GM19324 (cell line): ENCODE data around the gene SERPINA3.
"Not testable (repeated sequence)": the region's sequence is repeated elsewhere in the genome, so short reads cannot be mapped to it uniquely, and the experiment has no call there.

ENCODE experiments used
- ATAC-seq: cut with Tn5 transposase; IDR thresholded peaks from one replicate; pipeline ENCODE4 v1.9.1; 2021; ENCODE audit warnings: mild to moderate bottlenecking, moderate library complexity; ENCODE audit not compliant: unreplicated experiment, low FRiP score

The SERPINA3 gene

DNA sequence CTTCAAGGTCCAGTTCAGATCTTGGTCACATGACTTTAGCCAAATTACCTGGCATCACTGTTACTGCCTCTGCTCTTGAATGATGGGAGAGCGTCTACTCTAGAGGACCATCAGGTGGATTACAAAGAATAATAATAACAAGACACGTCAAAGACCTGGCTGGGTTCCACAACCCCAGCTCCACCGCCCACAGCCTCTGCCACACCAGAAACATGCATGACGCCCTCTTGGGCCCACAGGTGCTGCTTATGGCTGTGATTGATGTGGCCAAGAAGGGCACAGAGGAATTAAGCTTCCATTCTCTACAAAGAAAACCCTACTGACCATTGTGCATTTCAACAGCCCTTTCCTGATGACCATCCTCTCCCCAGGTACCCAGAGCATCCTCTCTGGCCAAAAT, 18.2 kb downstream of the SERPINA3 start:
- no peak for ATAC-seq

DNA sequence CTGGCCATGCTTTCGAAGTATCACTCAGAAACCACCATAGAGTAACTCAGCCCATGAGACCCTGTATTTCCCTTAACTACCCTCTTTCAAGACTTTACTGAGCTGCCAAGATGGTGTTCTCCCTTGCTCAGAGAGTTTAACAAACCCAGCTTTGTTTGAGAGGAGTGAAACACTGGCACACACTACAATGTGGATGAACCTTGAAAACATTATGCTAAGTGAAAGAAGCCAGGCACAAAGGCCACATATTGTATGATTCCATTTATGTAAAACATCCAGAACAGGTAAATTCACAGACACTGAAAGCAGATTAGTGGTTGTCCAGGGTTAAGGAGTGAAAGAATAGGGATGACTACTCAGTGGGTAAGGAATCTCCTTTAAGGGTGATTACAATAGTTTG, 18.9 kb downstream of the SERPINA3 start:
- no peak for ATAC-seq

DNA sequence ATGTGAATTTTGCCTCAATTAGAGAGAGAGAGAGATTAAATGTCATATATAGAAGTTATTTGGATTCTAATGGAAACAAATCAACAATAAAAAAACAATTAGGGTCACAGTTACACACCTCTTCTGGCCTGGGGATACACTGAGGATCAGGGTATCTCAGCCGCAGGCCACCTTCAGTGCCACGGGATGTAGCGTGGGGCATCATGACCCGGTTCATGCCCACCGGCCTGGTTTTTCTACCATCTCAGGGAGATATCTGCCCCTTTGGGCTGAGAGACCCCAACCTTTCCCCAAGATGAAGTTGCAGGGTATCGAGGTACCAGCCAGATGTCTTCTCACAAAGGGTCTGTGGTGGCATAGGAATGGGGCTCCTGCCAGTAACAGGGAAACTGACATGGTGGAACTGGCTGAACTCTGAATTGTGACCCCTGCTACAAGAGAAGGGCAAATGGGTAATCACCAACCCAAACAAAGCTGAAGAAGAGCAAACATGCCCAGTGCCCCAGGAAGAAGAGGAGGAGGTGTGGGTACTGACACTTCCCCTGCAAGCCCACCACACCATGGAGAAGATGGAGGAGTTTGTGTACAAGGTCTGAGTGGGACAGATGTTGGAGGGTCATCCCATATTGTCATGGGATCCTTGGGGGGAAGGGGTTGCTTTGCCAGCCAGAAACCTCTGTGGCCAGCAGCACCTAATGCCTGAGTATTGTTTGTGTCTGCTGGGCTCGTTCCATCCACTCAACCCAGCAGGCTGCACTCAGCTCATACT, 19.5 kb downstream of the SERPINA3 start:
- no peak for ATAC-seq

DNA sequence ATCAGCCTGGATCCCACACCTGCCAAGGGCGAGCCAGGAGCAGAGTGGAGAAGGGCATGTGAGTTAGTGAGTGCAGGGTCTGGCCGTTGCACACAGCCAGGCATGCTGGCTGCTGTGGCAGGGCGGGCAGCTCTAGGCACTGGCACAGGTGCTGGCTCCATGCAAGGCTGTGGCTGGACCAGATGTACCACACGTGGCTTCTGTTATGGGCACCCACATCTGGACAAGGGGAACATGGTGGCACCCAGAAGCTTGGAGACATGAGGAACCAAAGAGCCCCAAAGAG, 20.1 kb downstream of the SERPINA3 start:
- ATAC-seq, result no peak

DNA sequence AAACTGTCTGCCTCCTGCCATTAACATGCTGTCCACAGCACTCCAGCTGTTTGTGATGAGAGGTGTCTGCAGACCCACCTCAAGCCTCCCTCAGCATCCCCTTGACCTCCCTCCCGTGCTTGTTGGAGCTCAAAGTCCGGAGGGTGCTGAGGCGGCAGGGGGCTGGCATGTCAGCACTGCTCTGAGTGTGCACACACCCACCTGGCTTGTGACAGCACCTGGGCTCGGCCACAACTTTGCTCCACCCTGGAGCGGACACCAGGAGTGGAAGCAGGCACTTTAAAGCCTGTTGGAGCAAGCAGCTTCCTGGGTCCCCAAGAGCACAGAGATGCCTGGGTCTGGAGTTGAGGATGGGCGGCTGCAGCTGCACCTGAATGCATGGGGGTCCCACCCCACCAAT, 20.9 kb downstream of the SERPINA3 start:
- ATAC-seq, result no peak

DNA sequence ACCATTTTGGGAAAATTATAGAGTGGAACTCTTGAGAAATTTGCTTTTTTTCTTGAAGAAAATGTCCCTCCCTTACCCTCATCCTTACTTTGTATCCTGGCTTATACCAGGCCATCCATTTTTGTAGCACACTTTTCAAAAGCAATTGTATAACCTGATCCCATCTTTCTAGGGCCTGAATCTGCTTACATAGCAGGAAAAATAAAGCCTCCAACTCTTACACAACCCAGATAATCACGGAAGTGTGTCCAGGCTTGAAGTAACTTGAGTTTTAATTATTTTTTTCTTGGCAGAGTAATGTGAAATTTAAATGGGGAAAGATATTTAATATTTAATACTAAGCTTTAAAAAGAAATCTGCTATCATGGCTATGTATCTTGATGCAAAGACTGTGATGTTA, 23.0 kb downstream of the SERPINA3 start:
- no peak for ATAC-seq

DNA sequence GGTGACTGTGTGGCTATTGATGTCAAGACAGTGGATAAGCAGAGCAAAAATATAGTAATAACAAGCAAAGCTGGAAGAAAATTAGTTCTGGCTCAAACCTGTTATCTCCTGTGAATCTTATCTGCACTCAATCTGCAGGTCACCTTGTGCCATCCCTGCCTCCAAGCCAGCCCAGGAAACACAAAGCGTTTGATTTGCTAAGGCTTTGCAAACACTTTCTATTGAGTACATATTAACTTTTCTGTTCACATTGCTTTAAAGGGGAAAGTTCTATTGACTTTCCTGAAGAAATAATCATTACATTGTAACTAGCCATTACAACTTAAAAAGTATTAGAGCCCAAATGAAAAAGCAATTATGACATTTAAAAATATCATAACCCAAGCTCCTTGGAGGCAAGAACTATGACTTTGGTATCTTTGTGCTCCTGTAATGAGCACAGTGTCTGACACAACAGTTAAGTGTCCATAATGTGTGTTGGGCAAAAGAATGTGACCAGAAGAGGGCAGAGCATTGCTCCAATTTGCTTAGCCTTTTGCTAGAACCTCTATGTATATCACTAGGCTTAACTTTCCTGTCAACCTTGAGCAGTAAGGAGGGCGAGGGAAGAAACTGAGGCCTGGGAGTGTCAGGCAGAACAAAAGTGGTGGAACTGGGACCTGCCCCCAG, 24.7 kb downstream of the SERPINA3 start:
- ATAC-seq, result no peak

DNA sequence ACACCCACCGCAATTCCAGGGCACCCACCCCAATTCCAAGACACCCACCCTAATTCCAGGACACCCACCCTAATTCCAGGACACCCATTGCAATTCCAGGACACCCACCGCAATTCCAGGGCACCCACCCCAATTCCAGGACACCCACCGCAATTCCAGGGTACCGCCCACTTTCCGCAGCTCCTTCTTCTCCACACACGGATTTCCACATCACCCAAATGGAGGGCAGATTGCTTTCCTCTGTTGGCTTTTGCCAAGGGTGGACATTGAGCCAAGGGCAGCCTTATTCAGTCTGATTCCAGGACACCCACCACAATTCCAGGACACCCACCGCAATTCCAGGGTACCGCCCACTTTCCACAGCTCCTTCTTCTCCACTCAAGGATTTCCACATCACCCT, 25.6 kb downstream of the SERPINA3 start:
- not testable (repeated sequence) for ATAC-seq

DNA sequence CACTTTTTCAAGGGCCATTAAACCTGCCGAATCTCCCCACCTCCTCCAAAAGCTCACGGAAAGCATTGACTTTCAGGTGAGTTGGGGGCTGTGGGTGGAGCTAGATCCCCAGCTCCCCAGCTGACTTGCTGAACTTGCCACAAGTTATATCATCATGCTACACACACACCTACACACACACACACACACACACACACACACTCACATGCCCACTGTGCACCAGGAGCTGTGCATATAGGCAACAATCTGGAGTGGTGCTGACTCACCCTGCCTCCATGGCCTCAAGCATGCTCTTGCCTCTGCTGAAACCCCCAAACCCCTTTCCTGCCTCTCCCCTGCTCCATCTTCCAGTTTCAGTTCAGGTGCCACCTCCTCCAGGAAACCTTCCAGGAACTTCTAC, 26.1 kb downstream of the SERPINA3 start:
- ATAC-seq, result no peak

DNA sequence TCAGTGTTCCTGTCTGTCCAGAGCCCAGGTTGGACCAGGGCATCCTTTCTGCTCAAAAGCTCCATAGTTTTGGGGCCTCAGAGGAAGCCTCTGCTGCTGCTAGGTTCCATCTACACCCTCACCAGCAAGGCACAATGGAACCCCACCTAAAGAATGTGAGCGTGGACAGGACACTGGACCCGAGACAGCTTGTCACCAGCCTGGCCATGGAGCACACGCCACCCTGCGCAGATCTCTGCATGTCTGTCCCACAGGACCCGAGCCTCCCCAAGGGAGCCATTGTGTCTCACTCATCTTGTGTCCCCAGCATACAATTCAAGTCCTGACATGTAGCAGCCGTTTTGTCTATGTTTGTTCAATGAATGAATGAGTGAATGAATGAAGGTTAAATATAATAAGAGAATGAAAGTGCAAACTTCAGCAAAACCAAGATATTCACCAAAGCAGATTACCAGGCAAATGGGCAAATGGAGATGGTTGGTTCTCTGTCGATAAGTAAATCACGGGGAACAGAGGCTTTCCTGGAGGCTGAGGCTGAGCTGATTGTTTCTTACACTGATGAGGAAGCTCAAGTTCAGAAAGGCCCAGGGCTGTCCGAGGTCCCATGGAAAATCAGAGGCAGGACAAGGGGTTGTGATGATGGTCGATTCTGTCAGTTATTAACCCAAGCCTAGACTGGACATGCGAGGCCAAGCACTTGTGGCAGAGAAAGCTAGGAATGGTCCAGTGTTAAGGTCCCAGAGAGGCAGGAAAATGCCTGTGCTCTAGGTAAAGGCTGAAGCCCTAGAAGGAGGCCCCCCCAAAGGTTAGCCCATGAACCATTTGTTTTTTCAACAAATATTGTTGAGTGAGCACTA, 27.0 kb downstream of the SERPINA3 start:
- no peak for ATAC-seq

DNA sequence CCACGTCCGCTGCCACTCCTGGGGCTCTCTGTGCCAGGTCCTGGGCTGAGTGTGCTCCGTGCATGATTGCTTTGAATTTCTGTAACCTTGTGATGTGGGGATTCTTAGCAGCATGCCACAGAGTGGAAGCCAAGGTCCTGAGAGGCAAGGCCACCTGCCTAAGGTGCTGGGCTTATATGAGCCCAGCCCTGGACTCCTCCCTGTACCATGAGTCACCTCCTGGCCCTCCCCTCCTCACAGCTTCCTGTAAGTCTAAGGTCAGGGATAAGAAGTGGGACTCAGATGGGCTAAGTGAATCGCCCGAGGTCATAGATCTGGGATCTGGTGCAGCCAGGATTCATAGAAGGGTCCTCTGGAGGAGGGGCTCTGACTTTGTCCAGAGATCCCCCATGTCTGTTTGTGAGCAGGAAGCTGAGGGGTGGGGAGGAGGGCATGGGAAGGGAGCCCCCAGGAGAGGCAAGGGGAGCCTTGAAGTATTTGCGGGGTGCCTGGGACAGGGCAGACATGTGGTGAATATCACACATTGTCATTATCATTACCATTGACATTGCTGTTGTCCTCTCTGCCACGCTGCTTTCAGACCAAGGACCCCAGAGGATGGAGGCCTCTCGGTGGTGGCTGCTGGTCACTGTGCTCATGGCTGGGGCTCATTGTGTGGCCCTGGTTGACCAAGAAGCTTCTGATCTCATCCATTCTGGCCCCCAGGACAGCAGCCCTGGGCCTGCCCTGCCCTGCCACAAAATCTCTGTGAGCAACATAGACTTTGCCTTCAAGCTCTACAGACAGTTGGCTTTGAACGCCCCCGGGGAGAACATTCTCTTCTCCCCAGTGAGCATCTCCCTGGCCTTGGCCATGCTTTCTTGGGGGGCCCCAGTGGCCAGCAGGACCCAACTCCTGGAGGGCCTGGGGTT, 28.8 kb downstream of the SERPINA3 start:
- no peak for ATAC-seq

DNA sequence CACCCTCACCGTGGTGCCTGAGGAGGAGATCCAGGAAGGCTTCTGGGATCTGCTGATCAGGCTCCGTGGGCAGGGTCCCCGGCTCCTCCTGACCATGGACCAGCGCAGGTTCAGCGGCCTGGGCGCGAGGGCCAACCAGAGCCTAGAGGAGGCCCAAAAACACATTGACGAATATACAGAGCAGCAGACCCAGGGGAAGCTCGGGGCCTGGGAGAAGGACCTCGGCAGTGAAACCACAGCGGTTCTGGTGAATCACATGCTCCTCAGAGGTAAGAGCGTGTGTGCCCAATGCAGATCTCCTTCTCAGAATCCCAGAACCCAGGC, 29.4 kb downstream of the SERPINA3 start:
- no peak for ATAC-seq

DNA sequence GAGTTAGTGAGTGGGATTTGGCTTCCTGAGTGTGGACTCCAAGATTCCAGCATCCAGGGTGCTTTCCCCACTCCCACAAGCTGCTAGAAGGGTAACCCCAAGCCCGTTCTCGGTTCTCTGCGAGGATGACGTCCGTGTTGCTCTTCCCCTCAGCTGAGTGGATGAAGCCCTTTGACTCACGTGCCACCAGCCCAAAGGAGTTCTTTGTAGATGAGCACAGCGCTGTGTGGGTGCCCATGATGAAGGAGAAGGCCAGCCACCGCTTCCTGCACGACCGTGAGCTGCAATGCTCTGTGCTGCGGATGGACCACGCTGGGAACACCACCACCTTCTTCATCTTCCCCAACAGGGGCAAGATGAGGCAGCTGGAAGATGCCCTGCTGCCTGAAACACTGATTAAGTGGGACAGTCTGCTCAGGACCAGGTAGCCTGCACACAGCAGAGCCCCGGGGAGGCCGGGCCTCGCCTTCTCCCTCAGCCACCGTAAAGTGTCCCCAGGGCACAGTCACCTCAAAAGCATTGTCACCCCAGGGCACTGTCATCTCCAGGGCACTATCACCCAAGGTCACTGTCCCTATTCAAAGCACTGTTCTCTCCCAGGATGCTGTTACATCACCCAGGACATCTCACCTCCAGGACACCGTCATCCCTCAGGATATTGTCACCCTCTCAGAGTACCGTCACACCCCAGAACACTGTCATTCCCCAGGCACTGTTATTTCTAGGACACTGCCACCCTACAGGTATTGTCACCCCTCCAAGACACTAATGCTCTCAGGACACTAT, 31.3 kb downstream of the SERPINA3 start:
- ATAC-seq, result no peak

DNA sequence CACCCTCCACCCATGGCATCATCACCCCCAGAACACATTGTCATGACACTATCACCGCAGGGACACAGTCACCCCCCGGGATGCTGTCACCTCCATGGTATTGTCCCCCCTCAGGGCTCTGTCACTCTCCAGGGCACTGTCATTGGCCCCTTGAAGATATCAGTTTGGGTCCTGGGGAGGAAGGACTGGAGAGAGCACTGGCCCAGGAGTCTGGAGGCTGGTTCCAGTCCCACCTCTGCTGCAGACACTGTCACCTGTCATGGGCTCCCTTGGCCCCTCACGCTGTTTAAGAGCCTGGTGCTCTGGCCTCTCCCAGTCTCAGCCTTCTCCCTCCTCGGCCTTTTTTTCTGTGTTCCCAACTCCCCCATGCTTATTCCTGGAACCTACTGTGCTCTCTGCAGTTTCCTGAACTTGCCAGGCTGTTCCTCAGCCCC, 31.9 kb downstream of the SERPINA3 start:
- no peak for ATAC-seq

DNA sequence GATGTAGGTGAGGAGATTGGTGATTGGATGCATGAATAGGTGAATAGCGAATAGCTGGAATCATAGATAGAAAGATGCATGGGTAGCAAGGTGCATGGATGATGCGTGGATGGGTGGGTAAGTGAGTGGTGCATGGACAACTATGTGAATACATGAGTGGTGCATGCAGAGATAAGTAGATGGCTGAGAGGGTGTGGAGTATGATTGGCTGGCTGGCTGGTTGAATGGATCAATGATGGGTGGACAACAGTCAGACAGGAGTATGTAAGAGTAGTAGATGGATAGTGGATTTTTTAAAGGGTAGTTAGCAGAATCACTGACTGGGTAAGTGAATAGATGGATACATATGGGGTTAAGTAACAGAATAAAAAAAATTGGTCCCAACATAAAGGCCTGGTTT, 33.9 kb downstream of the SERPINA3 start:
- ATAC-seq, result no peak

DNA sequence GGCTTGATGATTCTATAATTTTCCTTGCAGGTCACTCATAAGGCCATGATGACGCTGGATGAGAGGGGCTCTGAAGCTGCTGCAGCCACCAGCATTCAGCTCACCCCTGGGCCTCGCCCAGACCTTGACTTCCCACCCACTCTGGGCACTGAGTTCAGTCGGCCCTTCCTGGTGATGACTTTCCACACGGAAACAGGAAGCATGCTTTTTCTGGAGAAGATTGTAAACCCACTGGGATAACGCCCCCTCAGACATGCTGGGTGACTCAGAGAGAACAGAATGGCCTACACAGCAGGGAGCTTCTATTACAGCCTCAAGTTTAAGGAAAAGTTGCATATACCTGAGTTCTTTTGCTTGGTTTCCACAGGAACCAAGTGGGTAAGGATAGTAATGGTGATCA, 34.3 kb downstream of the SERPINA3 start:
- ATAC-seq, result no peak

DNA sequence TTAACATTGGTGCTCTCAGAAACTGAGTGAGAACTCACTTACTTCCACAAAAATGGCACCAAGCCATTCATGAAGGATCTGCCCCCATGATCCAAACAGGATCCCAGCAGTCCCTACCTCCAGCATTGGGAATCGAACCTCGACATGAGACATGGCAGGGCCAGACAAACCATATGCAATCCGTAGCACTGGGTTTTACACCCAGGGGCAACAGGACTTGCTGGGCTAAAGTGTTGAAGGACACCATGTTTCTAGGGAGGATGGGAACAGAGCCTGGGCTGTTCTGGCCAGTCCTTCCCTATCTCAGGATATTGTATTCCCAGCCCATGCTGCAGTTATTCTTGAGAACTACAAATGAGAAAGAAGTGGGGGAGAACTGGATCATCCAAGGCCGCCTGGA, 36.6 kb downstream of the SERPINA3 start:
- no peak for ATAC-seq

DNA sequence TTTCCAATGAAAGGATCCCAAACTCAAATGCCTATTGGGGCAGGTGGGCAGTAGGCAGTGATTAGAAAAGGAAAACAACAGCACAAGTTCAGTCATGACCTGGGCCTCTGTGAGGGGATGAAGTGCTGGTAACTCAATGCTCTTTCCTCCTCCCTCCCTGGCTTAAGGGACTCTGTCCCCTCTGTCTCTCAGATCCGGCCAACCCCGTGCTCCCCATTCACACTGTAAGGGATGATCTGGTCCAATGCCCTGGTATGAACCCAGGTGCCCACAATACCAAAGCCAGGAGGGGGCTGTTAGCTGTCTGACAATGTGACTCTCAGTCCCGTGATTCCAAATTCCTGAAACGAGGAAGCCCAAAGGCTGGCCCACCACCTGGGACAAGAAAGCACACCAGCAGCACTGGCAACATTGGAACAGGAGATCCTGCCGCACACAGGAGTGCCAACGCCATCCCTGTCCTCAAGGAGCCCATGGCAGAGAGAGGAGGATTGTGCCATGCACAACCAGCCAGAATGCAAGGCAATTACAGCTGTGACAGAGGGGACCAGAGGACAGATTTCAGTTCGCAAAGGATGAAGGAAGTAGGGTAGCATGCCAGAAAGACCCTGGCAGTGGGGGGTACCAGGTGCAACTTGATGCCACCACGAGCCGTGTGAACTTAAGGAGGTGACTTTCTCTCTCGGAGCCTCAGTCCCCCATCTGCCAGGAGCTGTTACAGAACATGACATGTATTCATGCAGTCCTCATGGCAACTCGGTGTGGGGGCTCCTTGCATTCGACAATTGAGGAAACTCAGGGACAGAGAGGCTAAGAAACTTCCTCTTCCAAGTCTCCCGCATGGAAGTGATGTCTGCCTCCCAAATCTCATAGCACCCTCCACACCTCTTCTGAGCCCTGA, 37.6 kb downstream of the SERPINA3 start:
- no peak for ATAC-seq

DNA sequence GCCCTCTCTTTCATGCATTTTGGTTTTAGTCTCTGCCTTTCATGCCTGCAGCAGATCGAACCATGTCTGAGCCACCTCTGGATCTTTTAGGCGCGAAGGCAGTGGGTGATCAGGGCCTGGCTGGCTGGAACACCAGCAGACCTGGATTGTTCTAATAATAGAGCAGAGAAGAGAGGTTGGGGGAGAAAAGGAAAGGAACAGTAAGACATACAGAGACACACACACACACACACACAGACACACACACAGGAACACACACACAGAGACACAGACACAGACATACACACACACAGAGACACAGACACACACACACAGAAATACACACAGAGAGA, 38.2 kb downstream of the SERPINA3 start:
- no peak for ATAC-seq
